GM12872 (cell line): ENCODE results near the gene FNDC3B.
A peak's percentile ranks its signal among the peaks of the same experiment; 100 is the strongest.

Experiments
- TF ChIP-seq, protein P1 (sequence below): IDR thresholded peaks from 3 replicates; pipeline ENCODE4 v1.5.1; 2011; ENCODE audit warnings: low read depth, mild to moderate bottlenecking, low read length, moderate library complexity; ENCODE audit not compliant: insufficient read depth

Gene FNDC3B

DNA sequence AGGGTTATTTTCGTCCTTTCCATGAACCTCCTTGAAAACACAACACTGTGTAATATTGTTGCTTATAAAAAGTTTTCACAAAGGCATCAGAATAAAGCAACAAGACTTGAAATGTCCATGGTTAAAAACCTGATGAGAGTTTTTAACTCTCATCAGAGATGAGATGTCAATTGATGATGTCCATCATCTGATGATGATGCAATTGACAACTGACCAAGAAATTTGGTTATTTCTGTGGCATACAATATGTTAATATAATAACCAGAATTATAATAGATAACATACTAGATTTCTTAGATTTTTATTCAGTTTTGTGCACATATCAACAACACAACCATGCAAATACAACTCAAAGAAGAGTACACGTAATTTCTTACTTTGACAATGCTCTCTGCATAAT is 15.5 kb upstream of the FNDC3B start:
- TF ChIP-seq, protein P1, sequence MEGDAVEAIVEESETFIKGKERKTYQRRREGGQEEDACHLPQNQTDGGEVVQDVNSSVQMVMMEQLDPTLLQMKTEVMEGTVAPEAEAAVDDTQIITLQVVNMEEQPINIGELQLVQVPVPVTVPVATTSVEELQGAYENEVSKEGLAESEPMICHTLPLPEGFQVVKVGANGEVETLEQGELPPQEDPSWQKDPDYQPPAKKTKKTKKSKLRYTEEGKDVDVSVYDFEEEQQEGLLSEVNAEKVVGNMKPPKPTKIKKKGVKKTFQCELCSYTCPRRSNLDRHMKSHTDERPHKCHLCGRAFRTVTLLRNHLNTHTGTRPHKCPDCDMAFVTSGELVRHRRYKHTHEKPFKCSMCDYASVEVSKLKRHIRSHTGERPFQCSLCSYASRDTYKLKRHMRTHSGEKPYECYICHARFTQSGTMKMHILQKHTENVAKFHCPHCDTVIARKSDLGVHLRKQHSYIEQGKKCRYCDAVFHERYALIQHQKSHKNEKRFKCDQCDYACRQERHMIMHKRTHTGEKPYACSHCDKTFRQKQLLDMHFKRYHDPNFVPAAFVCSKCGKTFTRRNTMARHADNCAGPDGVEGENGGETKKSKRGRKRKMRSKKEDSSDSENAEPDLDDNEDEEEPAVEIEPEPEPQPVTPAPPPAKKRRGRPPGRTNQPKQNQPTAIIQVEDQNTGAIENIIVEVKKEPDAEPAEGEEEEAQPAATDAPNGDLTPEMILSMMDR = no peak

DNA sequence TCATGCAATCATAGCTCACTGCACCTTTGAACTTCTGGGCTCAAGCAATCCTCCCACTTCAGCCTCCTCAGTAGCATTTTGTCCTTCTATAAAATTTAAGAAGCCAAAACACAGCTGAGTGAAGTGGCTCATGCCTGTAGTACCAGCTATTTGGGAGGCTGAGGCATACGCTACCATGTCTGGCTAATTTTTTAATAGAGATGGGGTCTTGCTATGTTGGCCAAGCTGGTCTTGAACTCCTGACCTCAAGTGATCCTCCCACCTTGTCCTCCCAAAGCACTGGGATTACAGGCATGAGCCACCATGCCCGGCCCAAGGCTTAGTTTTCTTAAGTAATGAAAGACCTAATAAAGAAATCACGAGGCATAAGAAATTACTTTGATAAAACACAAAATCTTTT is 14.7 kb upstream of the FNDC3B start:
- TF ChIP-seq, protein P1 = no peak

DNA sequence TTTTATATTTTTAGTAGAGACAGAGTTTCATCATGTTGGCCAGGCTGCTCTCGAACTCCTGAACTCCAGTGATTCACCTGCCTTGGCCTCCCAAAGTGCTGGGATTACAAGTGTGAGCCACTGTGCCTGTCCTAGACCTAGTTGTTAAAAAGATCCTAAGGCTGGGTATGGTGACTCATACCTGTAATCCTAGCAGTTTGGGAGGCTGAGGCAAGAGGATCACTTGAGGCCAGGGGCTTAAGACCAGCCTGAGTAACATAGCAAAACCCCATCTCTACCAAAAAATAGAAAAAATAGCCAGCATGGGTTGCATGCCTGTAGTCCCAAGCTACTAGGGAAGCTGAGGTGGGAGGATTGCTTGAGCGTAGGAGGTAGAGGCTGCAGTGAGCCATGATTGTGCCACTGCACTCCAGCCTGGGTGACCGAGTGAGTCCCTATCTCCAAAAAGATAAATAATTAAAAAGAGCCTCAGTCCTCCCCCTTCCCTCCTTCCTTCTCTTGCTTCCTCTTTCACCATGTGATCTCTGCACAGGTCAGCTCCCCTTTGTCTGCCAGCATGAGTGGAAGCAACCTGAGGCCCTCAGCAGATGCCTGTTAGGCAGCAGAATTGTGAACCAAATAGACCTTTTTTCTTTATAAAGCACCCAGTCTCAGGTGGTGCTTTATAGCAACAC is 9.8 kb upstream of the FNDC3B start:
- TF ChIP-seq, protein P1 = no peak

DNA sequence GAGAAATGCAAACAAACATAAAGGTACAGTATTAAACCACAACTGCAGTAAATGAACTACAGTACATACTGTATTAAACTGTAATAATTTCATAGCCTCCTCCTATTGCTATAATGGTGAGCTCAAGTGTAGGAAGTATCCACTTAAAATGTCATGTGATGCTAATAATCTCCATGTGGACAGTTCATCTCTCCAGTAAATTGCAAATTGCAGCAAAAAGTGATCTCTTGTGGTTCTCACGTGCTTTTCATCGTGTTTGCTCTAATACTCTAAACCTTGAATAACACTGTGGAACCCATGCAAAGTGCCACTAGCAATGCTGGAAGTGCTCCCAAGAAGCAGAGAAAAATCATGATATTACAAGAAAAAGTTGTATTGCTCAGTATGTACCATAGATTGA is 9.2 kb upstream of the FNDC3B start:
- TF ChIP-seq, protein P1 = no peak

DNA sequence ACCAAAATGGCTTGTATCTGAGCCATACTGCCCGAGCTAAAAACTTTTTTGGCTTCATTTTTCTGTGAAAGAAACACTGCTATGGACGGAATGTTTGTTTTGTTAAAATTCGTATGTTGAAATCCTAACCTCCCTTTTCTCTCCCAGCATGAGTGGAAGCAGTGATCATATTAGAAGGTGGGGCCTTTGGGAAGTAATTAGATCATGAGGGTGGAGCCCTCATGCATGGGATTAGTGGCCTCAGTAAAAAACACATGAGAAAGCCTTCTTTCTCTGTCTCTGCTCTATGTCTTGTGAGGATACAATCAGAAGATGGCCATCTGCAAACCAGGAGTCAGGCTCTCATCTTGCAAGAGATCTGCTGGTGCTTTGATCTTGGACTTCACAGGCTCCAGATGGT is 7.4 kb upstream of the FNDC3B start:
- TF ChIP-seq, protein P1 = no peak

DNA sequence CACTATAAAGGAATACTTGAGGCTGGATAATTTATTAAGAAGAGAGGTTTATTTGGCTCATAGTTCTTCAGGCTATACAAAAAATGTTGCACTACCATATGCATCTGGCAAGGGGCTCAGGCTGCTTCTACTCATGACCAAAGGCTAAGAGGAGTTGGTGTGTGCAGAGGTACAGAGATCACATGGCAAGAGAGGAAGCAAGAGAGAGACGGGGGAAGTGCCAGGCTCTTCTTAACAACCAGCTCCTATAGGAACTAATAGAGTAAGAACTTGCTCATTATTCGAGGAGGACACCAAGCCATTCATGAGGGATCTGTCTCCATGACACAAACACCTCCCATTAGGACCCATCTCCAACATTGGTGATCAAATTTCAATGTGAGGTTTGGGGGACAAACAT is 6.0 kb upstream of the FNDC3B start:
- TF ChIP-seq, protein P1 = no peak

DNA sequence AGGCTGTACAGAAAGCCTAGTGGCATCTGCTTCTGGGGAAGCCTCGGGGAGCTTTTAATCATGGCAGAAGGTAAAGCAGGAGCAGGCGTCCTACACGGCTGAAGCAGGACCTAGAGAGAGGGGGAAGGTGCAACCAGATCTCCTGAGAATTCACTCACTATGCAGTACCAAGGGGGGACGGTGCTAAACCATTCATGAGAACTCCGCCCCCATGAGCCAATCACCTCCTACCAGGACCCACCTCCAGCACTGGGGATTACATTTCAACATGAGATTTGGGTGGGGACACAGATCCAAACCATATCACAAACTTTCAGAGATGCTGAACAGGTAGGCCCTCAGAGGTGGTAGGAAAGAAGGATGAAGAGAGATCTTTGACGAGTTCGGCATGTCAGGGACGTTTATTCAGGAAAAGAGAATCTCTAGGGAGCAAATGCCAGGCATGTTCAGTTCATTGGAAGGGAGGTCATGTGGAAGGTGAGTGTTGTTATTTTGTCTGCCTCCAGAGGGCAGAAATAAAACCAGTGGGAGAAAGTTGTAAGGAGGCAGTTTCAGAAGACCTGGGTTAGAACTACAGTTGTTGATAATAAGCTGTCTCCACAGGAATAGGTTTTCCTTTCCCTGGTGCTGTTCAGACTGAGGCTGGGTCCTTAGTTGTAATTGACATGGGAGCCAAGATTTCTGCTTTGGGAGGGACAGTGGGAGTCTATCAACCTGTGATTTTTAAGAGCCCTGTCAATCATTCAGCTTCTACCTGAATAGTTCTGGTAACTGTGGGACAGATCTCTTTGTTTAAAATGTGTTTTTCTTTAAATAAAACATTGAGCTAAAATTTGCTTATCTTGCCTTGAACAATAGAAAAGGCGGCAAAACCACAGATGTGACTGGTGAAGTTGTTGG is 4.3 kb upstream of the FNDC3B start:
- TF ChIP-seq, protein P1 = peak; percentile 53
